ENCODE results near the gene STAT5B. TPM values are rescaled to one million over a fixed set of nuclear protein-coding genes. Genes with fewer than 3 reads are reported as not detected.
"Not testable (repeated sequence)": the region's sequence is repeated elsewhere in the genome, so short reads cannot be mapped to it uniquely, and the experiment has no call there.

STAT5B gene
- polyA plus RNA-seq, 3 donors from 2014 or later = 33.9 to 58.3 (median 37.8) TPM

- no peak for DNase-seq
- peaks cover 0 to 8% (median 2%) of the 10 kb centered on the region in 3 donors for H3K27me3 Mint-ChIP-seq (ENCODE audit: low read depth in 3 of 3)
- H3K4me3 Mint-ChIP-seq = peak overlapping the region; percentile 94 to 99 (median 95)
- H3K27ac Mint-ChIP-seq = peak overlapping the region; percentile 78 to 93 (median 90)
- H3K9me3 Mint-ChIP-seq = no peaks in the 10 kb centered on the region
- peaks cover 0 to 6% (median 4%) of the 10 kb centered on the region in 3 donors for H3K36me3 Mint-ChIP-seq
- peaks cover 21 to 22% of the 10 kb centered on the region in 2 donors for H3K4me1 Mint-ChIP-seq
Measured at GRCh38 chr17:42193216-42193968, 82.8 kb downstream of the STAT5B start.

DNA sequence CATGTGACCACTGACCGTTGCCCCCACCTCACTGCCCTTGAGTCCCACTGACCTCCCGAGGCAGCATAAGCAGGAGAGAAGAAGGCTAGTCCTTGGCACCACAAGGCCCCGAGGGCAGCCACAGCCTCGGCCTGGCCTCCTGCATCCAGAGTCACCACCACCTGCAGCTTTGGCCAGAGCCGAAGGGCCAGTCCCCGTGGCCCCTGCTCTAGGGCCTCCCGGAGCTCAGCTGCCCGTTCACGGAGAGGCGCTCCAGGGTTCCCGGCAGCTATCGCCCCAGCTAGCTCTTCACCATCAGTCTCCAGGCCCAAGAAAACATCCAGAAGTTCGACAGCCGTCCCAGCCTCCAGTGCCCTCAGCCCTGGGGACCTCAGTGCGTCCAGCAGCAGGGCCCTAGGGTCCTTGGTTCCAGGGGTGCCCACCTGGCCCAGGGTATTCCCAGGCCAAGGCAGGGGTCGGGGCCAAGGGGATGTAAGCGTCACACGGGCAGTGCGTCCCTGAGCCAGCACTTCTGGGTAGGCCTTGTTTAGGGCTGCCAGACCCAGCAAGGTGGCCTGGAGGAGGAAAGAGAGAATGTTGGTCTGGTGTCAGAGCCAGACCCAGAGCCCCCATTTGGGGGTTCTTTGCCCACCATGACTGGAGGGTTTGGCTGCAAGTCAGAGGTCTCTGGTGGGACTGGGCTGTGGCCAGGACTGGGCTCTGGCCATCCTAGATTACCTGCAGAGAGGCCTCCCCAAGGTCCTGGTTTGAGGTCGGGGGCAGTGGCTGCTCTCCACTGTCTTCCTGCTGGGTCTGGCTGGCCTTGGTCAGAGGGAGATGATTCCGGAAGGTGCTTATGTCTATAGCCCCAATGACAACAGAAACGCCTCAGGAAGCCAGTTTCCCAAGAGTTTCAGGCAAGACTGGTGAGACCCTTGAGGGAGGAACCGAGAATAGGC is 83.7 kb downstream of the STAT5B start:
- peaks cover 0 to 6% (median 4%) of the 10 kb centered on the region in 3 donors for H3K36me3 Mint-ChIP-seq
- no peak for DNase-seq
- H3K4me1 Mint-ChIP-seq = peaks cover 21 to 22% of the 10 kb centered on the region in 2 donors
- H3K27ac Mint-ChIP-seq = peak overlapping the region in 3 of 6 donors; percentile 60 to 87 (median 62)
- H3K27me3 Mint-ChIP-seq (ENCODE audit: low read depth in 3 of 3) = peaks cover 0 to 8% (median 2%) of the 10 kb centered on the region in 3 donors
- H3K9me3 Mint-ChIP-seq = no peaks in the 10 kb centered on the region
- peak overlapping the region; percentile 30 to 95 (median 62) for H3K4me3 Mint-ChIP-seq

DNA sequence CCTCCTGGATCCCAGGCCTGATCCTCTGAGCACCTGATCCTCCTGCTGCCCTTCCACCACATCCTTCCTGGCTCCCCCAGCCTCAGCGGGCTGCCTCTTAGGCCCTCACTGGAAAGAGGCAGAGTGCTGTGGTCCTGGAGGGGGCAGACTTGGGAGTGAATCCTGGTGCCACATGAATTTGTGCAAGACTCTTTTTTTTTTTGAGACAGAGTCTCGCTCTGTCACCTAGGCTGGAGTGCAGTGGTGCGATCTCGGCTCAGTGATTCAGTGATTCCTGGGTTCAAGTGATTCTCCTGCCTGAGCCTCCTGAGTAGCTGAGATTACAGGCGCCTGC is 84.9 kb downstream of the STAT5B start:
- Mint-ChIP-seq H3K36me3 (peaks cover 0 to 6% (median 4%) of the 10 kb centered on the region in 3 donors), H3K4me3 (no peak overlapping the region), H3K27ac (no peak overlapping the region), H3K4me1 (peaks cover 21 to 22% of the 10 kb centered on the region in 2 donors), H3K27me3 (ENCODE audit: low read depth in 3 of 3) (peaks cover 0 to 8% (median 2%) of the 10 kb centered on the region in 3 donors), H3K9me3 (no peaks in the 10 kb centered on the region)
- DNase-seq = no peak

DNA sequence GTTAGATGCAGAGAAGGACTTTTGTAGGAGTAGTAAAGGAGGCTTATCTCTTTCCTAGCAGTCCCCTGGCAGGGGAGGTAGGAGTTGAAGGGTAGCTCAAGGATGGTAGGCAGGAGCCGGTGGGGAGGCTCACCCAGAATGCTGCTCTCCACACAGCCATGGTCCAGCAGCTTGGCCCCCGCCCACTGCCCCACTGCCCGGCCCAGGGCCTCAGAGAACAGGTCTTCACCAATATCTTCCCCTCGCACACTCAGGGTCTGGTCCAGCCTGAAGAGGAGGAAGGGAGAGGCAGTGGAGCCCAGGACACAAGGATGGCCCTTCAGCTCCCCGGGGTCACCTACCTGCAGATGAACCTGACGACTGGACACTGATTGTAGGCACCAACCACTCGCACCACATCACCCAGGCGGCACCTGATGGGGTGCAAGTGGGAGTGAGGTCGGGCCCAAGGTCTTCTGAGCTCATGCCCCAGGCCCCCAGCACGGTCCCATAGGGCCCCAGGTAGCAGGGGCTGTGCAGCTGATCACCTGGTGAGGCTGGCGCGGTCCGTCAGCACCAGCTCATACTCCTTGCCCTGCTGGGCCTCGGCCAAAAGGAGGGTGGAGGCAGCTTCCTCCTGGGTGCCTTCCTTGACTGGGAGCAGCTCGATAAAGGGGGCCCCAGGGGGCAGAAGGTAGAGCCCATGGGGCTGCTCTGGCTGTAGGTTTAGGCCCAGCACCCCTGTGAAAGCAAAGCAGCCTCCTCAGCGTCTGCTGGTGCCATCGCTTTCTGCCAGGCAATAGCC is 85.5 kb downstream of the STAT5B start:
- Mint-ChIP-seq H3K9me3 (no peaks in the 10 kb centered on the region), H3K4me3 (peak overlapping the region in 1 of 5 donors; percentile 3), H3K27ac (no peak overlapping the region), H3K27me3 (ENCODE audit: low read depth in 3 of 3) (peaks cover 0 to 8% (median 2%) of the 10 kb centered on the region in 3 donors), H3K4me1 (peaks cover 21 to 22% of the 10 kb centered on the region in 2 donors), H3K36me3 (peaks cover 0 to 6% (median 4%) of the 10 kb centered on the region in 3 donors)
- no peak for DNase-seq

DNA sequence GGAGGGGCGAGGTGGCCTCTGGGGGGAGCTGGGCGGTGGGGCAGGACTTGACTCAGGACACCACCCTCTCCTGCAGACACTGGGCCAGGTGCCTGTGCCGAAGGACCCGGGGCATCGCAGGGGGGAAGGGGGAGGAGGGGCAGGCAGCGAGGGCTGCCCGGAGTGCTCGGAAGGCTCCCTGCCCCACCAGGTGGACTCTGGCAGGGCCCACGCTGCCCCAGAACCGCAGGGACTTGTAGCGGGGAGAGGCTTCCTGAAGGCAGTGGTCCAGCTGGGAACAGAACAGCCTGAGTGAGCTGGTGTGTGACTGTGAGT is 86.6 kb downstream of the STAT5B start:
- H3K27me3 Mint-ChIP-seq (ENCODE audit: low read depth in 3 of 3) = peaks cover 2 to 8% (median 2%) of the 10 kb centered on the region in 3 donors
- no peak overlapping the region for H3K27ac Mint-ChIP-seq
- no peaks in the 10 kb centered on the region for H3K9me3 Mint-ChIP-seq
- H3K4me1 Mint-ChIP-seq = peaks cover 24% of the 10 kb centered on the region in 2 donors
- DNase-seq = no peak
- no peak overlapping the region for H3K4me3 Mint-ChIP-seq
- peaks cover 0 to 6% (median 4%) of the 10 kb centered on the region in 3 donors for H3K36me3 Mint-ChIP-seq

DNA sequence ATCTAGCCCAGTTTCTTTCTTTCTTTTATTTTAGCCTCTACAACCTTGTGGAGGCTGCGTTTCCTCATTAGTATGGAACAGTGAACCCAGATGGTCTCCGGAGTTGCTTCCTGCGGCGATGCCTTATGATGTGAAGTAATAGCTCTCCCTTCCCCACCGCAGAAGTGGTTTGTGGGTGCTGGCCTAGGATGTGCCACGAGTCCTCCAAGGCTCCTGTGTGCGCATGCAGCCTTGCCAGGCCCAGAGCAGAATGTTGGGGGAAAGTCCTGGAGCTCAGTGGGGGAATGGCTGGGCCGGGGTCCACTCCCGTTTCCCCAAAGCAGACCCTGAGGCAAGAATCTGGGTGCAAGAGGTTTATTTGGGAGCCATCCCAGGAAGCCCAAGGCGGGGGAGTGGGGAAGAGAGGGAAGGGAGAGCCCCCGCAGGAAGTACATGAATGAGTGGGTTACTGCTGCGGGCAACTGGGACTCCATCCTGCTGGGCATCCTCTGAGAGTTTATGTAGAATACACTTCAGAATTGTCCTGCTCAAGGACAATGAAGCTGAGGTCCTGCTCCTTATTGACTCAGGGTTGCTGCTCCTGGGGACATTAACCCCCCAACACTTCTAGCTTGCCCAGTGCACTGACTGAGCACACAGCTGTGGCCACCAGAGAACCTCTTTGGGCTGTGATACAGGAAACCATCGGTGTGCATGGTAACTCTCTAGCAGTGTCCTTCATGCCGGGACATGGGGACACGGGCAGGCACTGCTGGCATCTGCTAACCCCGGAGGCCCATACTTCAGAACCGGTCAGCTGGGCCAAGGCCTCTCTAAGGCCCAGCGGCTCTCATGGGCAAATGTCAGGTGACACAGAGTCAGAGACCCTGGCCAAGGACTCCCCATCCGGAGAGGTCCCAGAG is 87.2 kb downstream of the STAT5B start:
- Mint-ChIP-seq H3K36me3 (peaks cover 0 to 6% (median 4%) of the 10 kb centered on the region in 3 donors), H3K27me3 (ENCODE audit: low read depth in 3 of 3) (peaks cover 0 to 2% (median 2%) of the 10 kb centered on the region in 3 donors), H3K4me1 (peaks cover 21 to 23% of the 10 kb centered on the region in 2 donors), H3K27ac (no peak overlapping the region), H3K4me3 (no peak overlapping the region), H3K9me3 (no peaks in the 10 kb centered on the region)
- no peak for DNase-seq

- H3K27ac Mint-ChIP-seq = peak overlapping the region in 1 of 6 donors; percentile 13
- H3K27me3 Mint-ChIP-seq (ENCODE audit: low read depth in 3 of 3) = peaks cover 0 to 4% (median 3%) of the 10 kb centered on the region in 3 donors
- DNase-seq = no peak
- peaks cover 23% of the 10 kb centered on the region in 2 donors for H3K4me1 Mint-ChIP-seq
- no peak overlapping the region for H3K4me3 Mint-ChIP-seq
- H3K36me3 Mint-ChIP-seq = peaks cover 0 to 6% (median 4%) of the 10 kb centered on the region in 3 donors
- no peaks in the 10 kb centered on the region for H3K9me3 Mint-ChIP-seq
Measured at GRCh38 chr17:42187833-42188232, 88.4 kb downstream of the STAT5B start.

GRCh38 chr17:42186191-42186590 is 90.0 kb downstream of the STAT5B start:
- not testable (repeated sequence) for H3K27me3 Mint-ChIP-seq (ENCODE audit: low read depth in 3 of 3); H3K36me3 Mint-ChIP-seq; DNase-seq; H3K9me3 Mint-ChIP-seq
- H3K4me3 Mint-ChIP-seq = peak overlapping the region in 3 of 5 donors; percentile 40 to 54 (median 46)
- peaks cover 29 to 38% of the 10 kb centered on the region in 2 donors for H3K4me1 Mint-ChIP-seq
- H3K27ac Mint-ChIP-seq = peak overlapping the region in 1 of 6 donors; percentile 46

- no peak for DNase-seq
- Mint-ChIP-seq H3K4me1 (peaks cover 29 to 38% of the 10 kb centered on the region in 2 donors), H3K4me3 (no peak overlapping the region), H3K27ac (no peak overlapping the region), H3K27me3 (ENCODE audit: low read depth in 3 of 3) (peaks cover 0 to 4% (median 3%) of the 10 kb centered on the region in 3 donors), H3K9me3 (no peaks in the 10 kb centered on the region), H3K36me3 (peaks cover 0 to 6% (median 4%) of the 10 kb centered on the region in 3 donors)
Measured at GRCh38 chr17:42185621-42185930, 90.6 kb downstream of the STAT5B start.

DNA sequence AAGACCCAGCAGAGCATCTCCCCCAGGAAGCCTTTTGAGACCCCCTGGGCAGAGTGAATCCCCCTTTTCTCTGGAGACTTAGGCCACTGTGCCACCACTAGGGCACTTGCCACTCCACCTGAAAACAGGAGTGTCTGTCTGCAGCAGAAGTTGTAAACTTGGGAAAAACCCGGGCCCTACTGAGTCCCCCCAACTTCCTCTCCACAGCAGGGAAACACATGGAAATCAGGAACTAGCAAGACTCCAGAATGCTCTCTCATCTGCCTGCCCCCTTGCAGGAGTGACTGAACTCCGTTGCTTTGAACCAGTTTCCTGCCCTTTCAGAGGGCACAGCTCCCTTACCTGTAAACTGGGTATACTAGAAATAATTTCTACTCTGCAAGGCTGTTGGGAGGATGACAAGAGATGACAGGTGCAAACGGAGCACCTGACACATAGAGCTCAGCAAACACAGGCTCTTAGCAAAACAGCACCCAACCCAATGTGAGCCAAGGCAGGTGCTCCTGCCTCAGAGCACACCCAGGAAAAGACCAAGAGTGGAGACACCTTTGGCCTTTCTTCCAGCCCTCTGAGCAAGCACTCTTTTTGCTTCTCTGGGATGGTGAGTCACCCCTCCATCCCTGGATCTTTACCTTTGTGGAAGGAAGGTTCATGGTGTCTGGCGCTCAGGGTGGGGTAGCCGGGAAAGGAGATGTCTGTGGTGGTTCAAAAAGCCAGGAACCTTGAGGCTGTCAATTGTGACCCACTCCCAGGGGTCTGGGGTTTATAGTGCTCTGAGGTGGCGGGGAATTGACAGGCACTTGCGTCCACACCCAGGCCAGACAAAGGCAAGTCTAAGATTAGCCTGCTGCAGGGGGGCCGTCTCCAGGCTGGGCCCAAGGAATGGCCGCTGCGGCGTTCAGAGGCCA is 91.2 kb downstream of the STAT5B start, which contains the start of gene HCRT:
Gene HCRT (minus strand): TSS at position 740 of the 908 bp plus-strand sequence. CDS start 87 bp downstream, at position 653.
- Mint-ChIP-seq H3K4me1 (peaks cover 34 to 38% of the 10 kb centered on the region in 2 donors), H3K36me3 (peaks cover 0 to under 1% (median 0%) of the 10 kb centered on the region in 3 donors), H3K27me3 (ENCODE audit: low read depth in 3 of 3) (peaks cover 0 to 7% (median 3%) of the 10 kb centered on the region in 3 donors), H3K9me3 (no peaks in the 10 kb centered on the region), H3K27ac (peak within 1 kb of the TSS in 4 of 6 donors; percentile 71 to 81 (median 74)), H3K4me3 (peak within 1 kb of the TSS; percentile 80 to 95 (median 92))
- DNase-seq = no peak

DNA sequence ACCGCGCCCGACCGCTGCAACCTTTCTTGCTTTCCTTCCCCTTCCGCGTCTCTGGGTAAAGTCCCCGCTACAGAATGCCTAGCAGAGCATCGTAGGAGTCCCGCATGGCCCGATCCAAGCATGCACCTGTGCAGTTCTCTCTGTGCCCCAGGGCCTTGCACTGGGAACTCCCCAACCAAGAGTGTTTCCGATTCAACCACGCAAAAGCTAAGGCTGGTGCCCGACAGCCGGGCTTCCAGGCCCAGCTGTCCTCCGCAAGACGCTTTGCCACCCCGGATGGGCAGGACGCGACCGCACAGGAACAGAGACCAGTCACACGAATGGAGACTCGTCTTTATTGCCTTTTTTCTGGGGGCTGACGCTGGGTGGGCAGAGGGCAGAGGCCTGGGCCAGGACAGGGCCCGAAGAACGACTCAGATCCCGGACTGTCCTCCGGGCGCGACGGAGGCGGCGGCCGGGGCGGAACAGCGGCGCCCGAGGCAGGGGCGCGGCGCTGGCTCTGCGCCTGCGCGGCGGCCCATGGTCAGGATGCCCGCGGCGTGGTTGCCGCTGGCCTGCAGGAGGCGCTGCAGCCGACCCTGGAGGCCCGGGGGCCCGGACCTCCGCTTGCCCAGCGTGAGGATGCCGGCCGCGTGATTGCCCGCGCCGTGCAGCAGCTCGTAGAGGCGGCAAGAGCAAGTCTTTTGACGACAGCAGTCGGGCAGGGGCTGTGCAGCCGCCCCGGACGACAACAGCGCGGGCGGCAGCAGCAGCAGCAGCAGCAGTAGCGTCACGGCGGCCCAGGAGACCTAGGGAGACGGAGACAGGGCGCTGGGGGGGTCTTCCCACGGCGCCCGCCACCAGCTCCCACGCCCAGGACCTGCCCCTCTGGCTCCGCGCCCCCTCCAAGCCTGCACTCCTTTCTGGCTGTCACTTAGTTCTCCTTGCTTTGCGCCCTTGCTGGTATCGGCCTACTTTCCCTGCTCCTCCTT is 92.2 kb downstream of the STAT5B start:
- Mint-ChIP-seq H3K27me3 (ENCODE audit: low read depth in 3 of 3) (peaks cover 0 to 12% (median 4%) of the 10 kb centered on the region in 3 donors), H3K4me3 (peak overlapping the region; percentile 89 to 95 (median 94)), H3K27ac (peak overlapping the region; percentile 70 to 96 (median 88)), H3K4me1 (peaks cover 40 to 45% of the 10 kb centered on the region in 2 donors), H3K36me3 (no peaks in the 10 kb centered on the region), H3K9me3 (no peaks in the 10 kb centered on the region)
- DNase-seq = peak; percentile 82 to 86 (median 86)

Measured in immature natural killer cell (primary cell).